ENCODE results near the gene SMAP1.
"Not testable (repeated sequence)": the region's sequence is repeated elsewhere in the genome, so short reads cannot be mapped to it uniquely, and the experiment has no call there.

The SMAP1 gene

DNA sequence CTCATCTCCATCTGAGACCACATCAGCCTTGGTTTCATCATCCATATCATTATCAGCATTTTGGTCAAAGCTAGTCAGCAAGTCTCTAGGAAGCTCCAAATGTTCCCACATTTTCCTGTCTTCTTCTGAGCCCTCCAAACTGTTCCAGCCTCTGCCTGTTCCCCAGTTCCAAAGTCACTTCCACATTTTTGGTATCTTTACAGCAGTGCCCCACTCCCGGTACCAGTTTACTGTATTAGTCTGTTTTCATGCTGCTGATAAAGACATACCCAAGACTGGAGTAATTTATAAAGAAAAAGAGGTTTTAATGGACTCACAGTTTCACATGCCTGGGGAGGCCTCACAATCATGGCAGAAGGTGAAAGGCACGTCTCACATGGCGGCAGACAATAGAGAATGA is 74.8 kb downstream of the SMAP1 start:
- DNase-seq, result not testable (repeated sequence)

DNA sequence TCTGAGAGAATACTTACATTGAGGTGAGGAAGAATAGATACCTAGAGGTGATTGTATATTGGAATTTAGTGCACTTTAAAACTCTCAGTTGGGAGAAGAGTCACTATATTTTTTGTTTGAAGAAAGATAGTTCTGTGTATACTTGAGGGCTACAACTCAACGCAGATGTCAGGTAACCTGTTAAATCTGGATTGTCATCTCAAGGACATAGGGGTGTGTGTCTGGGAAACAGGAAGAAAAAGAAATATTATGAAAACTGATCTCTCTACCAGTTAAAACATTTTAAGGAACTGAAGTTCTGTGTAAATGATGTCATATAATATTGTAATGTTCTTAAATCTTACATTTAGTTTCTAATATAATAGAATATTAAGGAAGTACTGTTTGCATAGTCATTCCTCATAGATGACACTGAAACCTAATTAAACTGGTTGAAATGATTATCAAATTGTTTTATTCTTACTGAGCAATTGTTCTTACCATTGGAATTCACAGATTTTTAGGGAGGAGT is 86.2 kb downstream of the SMAP1 start:
- DNase-seq, result no peak

DNA sequence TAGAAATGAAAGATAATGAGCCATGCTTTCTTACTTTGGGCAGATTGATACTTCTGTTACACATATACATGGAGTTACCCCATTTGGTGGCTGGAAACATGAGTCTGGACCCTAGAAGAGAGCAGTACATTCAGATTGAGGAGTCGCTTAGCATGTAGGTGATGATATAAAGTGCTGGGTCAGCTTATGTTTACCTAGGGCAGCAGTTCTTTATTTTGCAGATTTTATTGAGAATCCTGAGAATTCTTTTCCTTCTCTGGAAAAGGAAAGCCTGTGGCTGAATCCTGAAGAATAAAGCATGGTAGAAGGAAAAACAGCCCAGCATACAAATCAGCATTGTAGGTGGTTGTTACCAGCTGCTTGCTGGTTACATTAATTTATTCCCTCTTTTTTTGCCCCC is 91.2 kb downstream of the SMAP1 start:
- DNase-seq, result no peak

DNA sequence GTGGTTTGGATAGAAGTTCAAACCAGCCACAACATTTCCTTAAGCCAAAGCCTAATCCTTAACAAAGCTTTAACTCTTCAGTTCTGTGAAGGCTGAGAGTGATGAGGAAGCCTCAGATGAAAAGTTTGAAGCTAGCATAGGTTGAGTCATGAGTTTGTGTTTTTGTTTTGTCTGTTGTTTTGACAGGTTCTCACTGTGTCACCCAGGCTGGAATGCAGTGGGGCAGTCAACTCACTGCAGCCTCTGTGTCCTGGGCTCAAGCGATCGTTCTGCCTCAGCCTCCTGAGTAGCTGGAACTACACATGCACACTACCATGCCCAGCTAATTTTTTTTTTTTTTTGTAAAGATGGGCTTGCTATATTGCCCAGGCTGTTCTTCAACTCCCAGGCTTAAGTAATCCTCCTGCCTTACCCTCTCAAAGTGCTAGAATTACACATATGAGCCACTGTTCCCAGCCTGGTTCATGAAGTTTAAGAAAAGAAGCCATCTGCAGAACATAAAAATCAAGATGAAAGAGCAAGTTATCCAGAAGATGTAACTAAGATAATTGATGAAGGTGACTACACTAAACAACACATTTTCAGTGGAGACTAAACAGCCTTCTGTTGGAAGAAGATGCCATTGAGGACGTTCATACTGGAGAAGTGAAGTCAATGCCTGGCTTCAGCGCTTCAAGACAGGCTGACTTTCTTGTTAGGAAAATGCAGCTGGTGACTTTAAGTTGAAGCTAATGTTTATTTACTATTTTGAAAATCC is 96.2 kb downstream of the SMAP1 start:
- no peak for DNase-seq

DNA sequence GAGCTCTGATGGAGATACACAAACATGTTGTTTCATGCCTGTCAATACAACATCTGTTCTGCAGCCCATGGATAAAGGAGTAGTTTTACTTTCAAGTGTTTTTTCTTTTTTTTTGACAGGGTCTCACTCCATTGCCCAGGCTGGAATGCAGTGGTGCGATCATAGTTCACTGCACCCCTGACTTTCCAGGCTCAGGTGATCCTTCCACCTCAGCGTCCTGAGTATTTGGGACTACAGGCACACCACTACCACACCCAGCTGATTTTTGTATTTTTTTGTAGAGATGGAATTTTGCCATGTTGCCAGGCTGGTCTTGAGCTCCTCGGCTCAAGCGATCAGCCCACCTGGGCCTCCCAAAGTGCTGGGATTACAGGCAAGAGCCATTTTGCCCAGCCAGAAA is 97.0 kb downstream of the SMAP1 start:
- no peak for DNase-seq

DNA sequence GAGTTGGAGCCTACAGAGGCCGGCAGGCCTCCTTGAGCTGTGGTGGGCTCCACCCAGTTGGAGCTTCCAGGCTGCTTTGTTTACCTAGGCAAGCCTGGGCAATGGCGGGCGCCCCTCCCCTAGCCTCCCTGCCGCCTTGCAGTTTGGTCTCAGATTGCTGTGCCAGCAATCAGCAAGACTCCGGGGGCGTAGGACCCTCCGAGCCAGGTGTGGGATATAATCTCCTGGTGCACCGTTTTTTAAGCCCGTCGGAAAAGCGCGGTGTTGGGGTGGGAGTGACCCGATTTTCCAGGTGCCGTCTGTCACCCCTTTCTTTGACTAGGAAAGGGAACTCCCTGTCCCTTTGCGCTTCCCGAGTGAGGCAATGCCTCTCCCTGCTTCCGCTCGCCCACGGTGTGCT is 103.7 kb downstream of the SMAP1 start:
- not testable (repeated sequence) for DNase-seq

DNA sequence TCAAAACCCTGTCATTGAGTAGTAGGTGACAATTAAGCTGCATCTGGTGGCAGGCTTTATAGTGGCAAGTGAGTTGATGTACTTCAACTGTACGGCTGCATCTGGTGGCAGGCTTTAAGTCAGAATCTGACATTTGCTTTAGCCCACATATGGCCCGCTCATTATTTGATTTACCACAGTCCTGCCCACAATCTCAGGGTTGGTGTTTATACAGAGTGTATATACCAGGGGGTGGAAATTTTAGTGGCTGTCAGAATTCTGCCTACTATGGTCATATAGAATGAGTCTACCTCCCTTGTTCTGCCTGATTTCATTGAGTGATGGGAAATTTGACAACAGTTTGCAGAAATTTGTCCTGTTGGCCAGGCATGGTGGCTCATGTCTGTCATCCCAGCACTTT is 112.3 kb downstream of the SMAP1 start:
- DNase-seq, result no peak

DNA sequence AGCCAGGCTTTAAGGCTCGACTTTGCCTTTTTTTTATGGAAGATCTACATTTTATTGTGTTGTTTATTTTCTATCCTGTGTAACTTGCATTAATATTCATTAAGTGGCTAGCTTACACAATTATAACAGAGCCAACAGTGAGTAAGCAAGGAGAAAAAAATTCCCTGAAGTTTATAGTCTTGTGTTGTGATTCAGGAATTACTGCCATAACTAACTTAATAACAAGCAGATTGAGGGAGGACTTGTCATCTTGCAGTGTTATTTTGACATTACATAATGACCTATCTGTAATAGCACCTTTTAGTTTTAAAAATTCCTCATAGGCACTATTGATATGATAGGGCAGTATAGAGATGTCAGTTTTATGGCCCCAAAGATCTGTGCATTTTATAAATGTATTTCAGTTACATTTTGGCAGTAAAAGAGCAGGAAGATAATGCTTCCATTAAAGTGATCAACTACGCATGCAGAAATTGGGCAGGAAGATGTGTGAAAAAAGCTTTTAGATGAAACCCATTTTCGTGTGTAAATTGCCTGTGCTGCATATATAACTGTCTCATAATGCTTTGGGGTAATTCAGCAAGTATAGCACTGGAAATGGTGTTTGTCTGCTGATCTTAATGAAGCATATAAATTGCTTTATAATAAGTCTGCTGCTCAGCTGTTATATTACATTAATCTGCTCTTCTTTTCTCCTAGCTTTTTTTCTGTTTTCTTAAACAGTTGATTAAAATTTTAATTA is 123.0 kb downstream of the SMAP1 start:
- no peak for DNase-seq

DNA sequence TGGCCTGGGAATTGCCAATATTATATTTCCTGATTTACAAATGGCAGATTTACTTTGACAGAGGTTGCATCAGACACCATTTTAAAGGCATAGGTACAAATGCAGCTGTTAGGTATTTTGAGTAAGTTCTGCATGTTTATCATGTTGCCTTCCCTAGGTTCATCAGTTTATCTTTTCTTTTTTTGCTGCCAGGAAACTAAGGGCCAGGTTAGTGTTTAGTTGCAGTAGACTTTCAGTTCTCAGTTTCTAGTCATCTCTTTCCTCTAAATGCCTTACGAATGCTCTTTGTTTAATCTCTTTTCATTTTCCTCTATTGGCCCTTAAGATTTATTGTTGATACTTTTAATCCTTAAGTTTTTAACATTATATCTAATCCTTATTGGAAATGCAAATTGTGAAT is 129.9 kb downstream of the SMAP1 start:
- no peak for DNase-seq

DNA sequence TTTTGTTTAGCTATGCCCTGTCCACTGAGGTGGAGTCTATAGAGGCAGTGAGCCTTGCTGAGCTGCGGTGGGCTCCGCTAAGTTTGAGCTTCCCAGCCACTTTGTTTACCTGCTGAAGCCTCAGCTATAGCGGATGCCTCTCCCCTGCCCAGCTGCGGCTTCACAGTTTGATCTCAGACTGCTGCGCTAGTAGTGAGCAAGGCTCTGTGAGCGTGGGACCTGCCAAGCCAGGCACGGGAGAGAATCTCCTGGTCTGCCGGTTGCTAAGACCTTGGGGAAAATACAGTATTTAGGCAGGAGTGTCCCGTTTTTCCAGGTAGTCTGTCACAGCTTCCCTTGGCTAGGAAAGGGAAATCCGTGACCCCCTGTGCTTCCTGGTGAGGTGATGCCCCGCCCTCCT is 138.4 kb downstream of the SMAP1 start:
- no peak for DNase-seq

DNA sequence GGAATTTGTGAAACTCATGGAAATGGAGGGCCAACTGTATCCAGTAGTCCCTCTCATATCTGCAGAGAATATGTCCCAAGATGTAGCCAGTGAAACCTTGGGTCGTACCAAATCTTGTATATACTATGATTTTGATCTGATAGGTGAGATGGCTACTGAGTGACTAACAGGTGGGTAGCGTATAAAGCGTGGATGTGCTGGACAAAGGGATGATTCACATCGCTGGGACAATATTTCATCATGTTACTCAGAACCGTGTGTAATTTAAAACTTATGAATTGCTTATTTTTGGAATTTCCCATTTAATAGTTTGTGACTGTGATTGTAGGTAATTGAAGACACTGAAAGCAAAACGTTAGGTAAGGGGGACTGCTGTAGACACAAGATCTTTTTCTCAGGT is 144.1 kb downstream of the SMAP1 start:
- no peak for DNase-seq

DNA sequence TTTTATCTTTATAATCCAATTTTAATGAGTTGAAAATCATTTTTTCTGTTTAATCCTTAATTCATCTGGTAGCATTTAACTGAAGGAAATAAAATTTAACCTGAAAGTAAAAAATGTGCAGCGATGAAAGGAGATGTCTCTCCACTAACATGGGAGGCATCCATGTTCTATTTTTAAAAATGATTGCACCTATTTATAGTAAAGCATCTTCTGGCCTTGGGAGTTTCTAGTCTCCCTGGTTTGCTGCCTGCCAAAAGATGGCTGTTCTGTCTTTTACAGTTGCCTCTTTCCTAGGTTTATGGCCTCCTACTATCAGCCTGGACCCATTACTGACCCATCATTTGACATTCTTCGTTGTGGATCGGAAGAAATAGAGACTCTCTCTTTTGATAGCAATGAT is 146.2 kb downstream of the SMAP1 start:
- no peak for DNase-seq

DNA sequence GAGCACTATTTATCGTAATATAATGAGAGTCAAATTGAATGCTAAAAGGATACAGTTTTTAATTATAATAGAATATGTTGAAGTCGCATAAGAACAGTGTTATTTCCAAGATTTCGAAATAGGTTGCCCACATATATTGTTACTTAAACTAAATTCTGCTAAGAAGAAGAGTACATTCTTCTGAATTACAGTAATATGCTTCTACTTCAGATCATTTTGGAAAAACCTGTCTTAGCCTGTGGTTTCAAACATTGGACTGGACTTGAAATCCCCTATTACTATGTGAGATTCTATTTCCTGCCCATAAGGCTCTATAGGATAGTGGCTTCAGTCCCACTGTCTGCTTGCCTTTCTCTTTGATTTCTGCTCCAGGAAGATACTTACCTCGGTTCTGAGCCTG is 152.0 kb downstream of the SMAP1 start:
- DNase-seq, result no peak

DNA sequence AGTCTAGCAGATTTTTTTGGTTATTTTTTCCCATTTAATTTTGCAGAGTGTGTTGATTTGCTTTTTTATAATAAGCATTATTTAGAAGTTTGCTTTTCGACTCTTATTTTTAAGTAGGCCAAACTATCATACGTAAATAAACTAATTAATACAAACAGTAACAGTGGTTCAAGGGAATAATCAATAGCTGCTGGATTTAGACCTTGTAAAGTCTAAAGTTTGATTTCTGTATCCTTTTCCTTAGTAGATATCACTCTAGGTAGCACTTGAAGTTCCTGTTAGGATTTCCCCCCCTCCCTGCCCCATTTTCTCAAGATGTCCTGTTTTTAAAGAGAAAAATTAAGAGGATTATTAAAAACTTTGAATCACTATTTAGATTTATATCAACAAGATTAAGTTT is 153.1 kb downstream of the SMAP1 start:
- no peak for DNase-seq

DNA sequence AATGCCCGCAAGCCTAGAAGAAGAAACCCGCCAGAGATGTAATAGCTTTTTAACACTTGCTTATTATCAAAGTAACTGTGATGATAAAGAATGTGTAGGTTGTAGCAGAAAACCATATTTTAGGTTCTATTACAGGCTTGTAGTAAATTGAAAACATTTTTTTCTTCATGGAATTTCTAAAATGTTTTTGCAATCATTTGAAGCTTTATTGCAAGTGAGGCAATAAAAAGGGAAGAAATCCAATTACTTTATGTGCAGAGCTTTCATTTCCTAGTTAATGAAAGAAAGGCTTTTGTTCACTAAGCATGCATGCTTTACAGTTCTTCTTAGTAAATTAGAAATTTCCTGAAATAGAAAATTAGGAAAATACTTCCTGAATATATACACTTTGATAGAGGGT is 154.1 kb downstream of the SMAP1 start:
- DNase-seq, result no peak

DNA sequence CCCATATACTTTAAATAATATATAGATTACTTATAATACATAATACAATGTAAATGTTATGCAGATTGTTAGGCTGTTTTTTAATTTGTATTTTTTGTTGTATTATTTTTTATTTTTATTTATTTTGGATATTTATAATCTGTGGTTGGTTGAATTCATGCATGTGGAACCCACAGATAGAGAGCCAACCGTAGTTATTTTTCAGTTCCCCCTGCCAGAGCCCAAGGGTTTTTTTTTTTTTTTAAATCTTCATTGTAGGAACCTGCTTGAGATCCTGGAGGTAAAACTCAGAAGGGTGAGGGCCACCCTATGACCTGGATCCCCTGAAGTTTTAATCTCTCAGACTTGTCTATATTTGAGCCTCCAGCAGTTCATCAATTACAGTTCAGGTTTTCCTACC is 156.0 kb downstream of the SMAP1 start:
- no peak for DNase-seq

DNA sequence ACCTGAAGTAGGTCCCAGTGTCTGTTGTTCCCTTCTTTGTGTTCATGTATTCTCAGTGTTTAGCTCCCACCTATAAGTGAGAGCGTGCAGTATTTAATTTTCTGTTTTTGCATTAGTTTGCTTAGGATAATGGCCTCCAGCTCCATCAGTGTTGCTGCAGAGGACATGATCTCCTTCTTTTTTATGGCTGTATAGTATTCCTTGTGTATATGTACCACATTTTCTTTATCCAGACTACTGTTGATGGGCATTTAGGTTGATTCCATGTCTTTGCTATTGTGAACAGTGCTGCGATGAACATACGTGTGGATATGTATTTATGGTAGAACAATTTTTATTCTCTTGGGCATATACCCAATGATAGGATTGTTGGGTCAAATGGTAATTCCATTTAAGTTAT is 163.7 kb downstream of the SMAP1 start:
- DNase-seq, result no peak

DNA sequence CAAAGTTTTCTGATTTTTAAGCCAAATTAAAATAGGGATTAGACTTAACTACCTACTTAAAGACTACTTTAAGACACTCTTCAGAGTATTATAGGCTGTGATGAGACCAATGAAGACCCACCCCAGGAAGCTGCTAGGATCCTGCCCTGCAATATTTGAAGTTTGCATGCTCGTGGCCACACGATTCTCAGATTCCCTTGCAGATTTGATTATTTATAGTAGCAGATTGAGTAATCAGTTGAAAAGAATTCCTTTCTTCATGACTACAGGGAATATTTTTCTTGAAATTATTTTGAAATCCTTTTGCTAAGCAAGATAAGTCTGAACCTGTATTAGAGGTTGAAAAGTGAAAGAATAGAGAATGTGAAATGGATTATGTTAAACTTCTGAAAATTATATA is 166.8 kb downstream of the SMAP1 start:
- no peak for DNase-seq

DNA sequence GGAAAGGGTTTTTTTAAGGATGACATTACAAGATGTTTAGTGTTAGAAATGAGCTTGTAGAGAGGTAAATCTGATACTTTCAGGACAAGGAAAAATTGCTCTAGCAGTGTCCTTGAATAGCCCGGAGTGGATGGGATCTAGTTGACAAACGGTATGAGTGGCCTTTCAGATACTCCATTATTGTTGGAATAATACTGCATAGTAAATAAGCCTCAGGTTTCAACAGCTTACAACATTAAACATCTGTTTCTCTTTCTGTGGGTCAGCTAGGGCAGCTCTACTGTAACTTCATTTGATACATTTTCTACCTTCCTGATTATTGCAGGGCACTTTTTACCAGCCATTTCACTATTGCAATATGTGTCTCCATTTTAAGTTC is 171.2 kb downstream of the SMAP1 start:
- no peak for DNase-seq

DNA sequence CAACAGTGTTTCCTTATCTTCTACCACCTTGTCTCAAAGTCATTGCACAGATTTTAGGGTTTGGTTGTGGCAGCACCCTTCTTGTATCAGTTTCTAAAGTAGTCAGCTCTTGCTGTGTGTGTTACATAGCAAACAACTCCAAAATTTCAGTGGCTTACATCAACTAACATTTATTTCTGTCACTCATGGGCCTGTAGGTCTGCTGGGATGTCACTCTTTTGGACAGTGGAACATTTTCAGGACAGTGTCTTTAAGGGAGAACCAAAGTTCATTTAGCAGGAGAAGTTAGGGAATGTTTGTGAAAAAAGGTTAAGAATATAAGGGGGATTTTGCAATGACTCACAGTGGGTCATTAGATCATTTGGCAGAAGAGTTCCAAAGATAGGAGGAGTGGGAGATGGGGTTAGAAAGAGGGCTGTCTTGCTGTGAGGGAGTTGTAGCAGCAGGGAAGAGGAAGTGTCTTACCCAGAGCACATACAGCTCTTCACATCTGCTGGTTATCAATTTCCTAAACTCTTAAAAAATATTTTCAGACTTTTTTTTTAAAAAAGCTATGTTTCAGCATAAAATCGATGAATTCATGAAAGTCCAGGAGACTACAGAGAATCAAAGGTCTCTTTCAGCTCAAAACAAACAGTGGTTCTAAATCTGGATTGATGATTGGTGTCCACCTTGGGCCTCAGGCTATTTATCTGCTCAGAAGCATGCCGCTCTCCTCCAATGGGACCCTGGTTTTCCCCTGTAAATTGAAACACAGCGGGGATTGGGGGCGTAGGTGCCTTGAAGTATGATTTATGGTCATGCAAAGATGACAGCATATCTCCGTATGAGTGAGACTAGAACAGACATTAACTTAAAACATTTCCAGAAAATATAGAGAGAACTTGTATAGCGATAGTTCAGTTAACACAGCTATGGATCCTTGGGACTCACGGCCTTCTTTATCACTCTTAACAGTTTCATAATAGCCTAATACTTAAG is 171.9 kb downstream of the SMAP1 start:
- DNase-seq, result no peak

DNA sequence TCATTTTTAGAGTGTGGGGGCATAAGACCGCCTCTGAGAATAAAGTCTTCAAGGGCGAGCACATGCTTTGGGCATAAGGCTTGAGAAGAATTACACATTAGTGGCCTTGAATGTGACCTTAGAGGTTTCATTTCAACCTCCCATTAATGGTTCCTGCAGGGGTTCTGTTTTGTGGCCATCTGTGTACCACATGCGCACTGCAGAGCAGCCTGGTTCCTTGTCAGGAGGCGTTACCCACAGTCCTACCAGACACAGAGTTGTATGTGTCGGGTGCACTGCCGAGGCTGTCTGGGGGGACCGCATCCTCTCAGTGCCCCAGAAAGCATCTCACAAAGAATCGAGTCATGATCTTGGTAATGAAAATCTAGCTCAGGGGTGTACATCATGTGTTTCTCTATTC is 173.4 kb downstream of the SMAP1 start:
- no peak for DNase-seq

DNA sequence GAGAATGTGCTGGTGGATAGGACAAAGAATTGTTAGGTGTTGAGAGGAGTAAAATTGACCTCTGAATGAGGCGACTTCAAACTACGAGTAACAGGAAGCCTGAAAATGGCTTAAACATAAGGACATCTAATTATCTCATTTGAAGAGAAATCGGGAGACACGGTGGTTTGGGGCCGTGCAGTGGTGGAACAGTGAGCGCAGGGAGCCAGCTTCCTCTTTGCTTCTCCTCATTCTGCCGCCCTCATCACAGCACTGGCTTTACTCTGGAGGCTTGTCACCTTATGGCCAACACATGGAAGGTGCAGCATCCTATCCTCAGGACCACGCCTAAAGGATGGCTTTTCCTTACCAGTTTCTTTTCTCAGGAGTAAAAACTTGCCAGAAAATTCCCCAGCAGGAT is 174.9 kb downstream of the SMAP1 start:
- DNase-seq, result no peak

DNA sequence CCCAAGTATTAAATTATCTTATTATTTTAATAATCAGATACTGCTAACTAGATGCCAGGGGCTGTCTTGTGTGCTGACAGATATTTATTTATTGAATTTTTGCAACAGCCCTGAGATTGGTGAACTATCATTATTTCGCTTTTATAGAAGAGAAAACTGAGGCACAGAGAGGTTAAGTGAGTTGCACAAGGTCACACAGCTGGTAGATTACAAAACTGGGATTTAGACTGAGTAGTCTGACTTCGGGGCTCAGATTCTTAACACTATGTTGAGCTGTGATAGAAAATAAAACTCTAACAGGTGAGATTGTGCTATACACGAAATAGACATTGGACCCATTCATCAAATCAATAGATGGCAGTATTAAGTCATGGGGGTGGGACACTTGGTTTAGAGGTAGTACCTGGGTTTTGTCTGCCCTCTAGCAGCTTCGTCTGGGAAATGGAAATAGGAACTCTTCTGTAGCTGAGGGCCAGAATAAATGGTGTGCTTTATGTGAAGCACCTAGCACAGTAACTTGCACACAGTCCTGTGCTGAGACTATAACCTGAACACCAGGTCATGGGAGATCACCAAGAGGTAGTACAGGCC is 175.7 kb downstream of the SMAP1 start:
- DNase-seq, result no peak
